Lower leg skin (tissue), 3 donors: ENCODE results near the gene DEFB113.
"Not testable (repeated sequence)": the region's sequence is repeated elsewhere in the genome, so short reads cannot be mapped to it uniquely, and the experiment has no call there.

Experiments used
- POLR2A ChIP-seq, 2 donors: fragments of 450-650 bp; IDR thresholded peaks; one replicate each; pipeline ENCODE4 v1.6.1; 2016 to 2017; ENCODE audit warnings: antibody characterized with exemption in 2 of 2, mild to moderate bottlenecking in 1 of 2, moderate library complexity in 1 of 2
- TF ChIP-seq, protein P1 (sequence below), 3 donors: fragments of 450-650 bp; IDR thresholded peaks; one replicate each; pipeline ENCODE4 v1.5.1; 2016; ENCODE audit warnings: antibody characterized with exemption in 3 of 3, mild to moderate bottlenecking in 3 of 3, moderate library complexity in 2 of 3

DNA sequence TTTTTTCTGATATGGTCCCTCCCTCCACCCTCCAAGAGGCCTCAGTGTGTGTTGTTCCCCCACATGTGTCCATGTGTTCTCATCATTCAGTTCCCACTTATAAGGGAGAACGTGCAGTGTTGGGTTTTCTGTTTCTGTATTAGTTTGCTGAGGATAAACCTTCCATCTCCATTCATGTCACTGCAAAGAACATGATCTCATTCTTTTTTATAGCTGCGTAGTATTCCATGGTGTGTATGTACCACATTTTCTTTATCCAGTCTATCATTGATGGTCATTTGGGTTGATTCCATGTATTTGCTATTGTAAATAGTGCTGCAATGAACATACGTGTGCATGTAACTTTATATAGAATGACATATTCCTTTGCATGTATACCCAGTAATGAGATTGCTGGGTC, 25.4 kb downstream of the DEFB113 start:
- TF ChIP-seq, protein P1, sequence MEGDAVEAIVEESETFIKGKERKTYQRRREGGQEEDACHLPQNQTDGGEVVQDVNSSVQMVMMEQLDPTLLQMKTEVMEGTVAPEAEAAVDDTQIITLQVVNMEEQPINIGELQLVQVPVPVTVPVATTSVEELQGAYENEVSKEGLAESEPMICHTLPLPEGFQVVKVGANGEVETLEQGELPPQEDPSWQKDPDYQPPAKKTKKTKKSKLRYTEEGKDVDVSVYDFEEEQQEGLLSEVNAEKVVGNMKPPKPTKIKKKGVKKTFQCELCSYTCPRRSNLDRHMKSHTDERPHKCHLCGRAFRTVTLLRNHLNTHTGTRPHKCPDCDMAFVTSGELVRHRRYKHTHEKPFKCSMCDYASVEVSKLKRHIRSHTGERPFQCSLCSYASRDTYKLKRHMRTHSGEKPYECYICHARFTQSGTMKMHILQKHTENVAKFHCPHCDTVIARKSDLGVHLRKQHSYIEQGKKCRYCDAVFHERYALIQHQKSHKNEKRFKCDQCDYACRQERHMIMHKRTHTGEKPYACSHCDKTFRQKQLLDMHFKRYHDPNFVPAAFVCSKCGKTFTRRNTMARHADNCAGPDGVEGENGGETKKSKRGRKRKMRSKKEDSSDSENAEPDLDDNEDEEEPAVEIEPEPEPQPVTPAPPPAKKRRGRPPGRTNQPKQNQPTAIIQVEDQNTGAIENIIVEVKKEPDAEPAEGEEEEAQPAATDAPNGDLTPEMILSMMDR (IDR thresholded peaks at IDR 0.05): not testable (repeated sequence)
- TF ChIP-seq POLR2A (IDR thresholded peaks at IDR 0.05): not testable (repeated sequence)
